Tibial nerve (tissue), 4 donors: Measurements from ENCODE around the gene SPTBN5. TPM values are rescaled to one million over a fixed set of nuclear protein-coding genes. Genes with fewer than 3 reads are reported as not detected.
A peak's percentile ranks its signal among the peaks of the same experiment; 100 is the strongest.

Source experiments
- DNase-seq, 2 donors: peaks; one replicate each; pipeline ENCODE4 v3.0.0-alpha.2; 2019; ENCODE audit warnings: low spot score in 2 of 2
- H3K27ac ChIP-seq, 4 donors: fragments of 200-600 bp; sonication (generic) in 3 of 4; one replicate each; pipeline ENCODE4 v1.5.1; 2017 to 2019; ENCODE audit warnings: mild to moderate bottlenecking in 1 of 4
- H3K27me3 ChIP-seq, 2 donors: fragments of 200-600 bp; sonication (generic) in 1 of 2; one replicate each; pipeline versions ENCODE4 v1.5.1 to v1.6.0; 2017 to 2019
- H3K36me3 ChIP-seq, 3 donors: fragments of 200-600 bp; sonication (generic); one replicate each; pipeline ENCODE4 v1.5.1; 2018 to 2019
- H3K4me1 ChIP-seq, 4 donors: fragments of 200-600 bp; sonication (generic) in 3 of 4; one replicate each; pipeline ENCODE4 v1.5.1; 2017 to 2019
- H3K4me3 ChIP-seq, 4 donors: fragments of 200-600 bp; sonication (generic) in 3 of 4; one replicate each; pipeline ENCODE4 v1.5.1; 2017 to 2019; ENCODE audit warnings: mild to moderate bottlenecking in 1 of 4, moderate library complexity in 1 of 4
- H3K9me3 ChIP-seq, 4 donors: fragments of 200-600 bp; sonication (generic) in 3 of 4; one replicate each; pipeline ENCODE4 v1.5.1; 2017 to 2019
- EP300 ChIP-seq, 2 donors: sonication (generic); formaldehyde crosslinking; IDR thresholded peaks; one replicate each; pipeline ENCODE4 v1.6.1; 2017; ENCODE audit warnings: antibody characterized with exemption in 2 of 2, mild to moderate bottlenecking in 1 of 2
- POLR2A ChIP-seq, 2 donors: fragments of 450-650 bp; IDR thresholded peaks; one replicate each; pipeline ENCODE4 v1.6.1; 2017; ENCODE audit warnings: antibody characterized with exemption in 2 of 2, mild to moderate bottlenecking in 2 of 2, moderate library complexity in 2 of 2
- WGBS, 2 donors: methylation state at CpG; one replicate each; pipeline ENCODE4 v1.1.5; 2018; 5-methylcytosine and 5-hydroxymethylcytosine counted together
- total RNA-seq, 4 donors: library from RNA; depleted of rRNA; stranded (reverse); fragments of >200 nt; gene quantifications; one replicate each; pipeline ENCODE4 v1.1.0, GENCODE V29; 2016
- TF ChIP-seq, protein P1 (sequence below), 5 experiments: fragments of 200-600 bp in 3 of 5; fragments of 450-650 bp in 2 of 5; sonication (generic) in 3 of 5; IDR thresholded peaks; one replicate each; pipeline ENCODE4 v1.5.1; 2016 to 2019; ENCODE audit warnings: antibody characterized with exemption in 5 of 5, mild to moderate bottlenecking in 3 of 5, moderate library complexity in 2 of 5

Gene SPTBN5
- total RNA-seq, 4 donors from 2014 or later = 16.5 to 34.5 (median 19.9) TPM

DNA sequence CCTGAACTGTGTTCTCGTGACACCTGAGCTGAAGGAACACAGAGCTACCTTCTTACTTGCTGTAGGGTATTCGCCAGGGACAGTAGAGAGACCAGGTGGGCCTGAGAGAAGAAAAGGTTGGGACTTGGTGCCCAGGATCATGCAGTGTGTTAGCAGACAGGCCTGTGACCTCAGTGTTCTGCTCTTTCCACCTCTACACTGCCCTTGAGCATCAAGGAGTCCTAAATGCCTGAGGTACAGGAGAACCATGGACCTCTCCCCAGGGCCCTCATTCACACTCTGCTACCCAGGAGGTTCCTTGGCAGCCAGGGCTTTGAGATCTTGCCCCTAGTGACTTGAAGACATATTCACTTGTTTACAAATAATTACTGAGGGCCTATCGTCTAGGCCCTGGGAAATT is 88.1 kb downstream of the SPTBN5 start:
- peaks cover 0 to 21% (median 0%) of the 10 kb centered on the region in 3 donors for H3K36me3 ChIP-seq
- peak overlapping the region in 2 of 4 donors; percentile 54 to 67 for H3K27ac ChIP-seq
- H3K9me3 ChIP-seq = no peaks in the 10 kb centered on the region
- DNase-seq = no peak
- TF ChIP-seq POLR2A (IDR thresholded peaks at IDR 0.05) = no peak
- no peak for TF ChIP-seq EP300 (IDR thresholded peaks at IDR 0.05)
- TF ChIP-seq, protein P1, sequence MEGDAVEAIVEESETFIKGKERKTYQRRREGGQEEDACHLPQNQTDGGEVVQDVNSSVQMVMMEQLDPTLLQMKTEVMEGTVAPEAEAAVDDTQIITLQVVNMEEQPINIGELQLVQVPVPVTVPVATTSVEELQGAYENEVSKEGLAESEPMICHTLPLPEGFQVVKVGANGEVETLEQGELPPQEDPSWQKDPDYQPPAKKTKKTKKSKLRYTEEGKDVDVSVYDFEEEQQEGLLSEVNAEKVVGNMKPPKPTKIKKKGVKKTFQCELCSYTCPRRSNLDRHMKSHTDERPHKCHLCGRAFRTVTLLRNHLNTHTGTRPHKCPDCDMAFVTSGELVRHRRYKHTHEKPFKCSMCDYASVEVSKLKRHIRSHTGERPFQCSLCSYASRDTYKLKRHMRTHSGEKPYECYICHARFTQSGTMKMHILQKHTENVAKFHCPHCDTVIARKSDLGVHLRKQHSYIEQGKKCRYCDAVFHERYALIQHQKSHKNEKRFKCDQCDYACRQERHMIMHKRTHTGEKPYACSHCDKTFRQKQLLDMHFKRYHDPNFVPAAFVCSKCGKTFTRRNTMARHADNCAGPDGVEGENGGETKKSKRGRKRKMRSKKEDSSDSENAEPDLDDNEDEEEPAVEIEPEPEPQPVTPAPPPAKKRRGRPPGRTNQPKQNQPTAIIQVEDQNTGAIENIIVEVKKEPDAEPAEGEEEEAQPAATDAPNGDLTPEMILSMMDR (IDR thresholded peaks at IDR 0.05) = no peak
- H3K27me3 ChIP-seq = no peaks in the 10 kb centered on the region
- no peak overlapping the region for H3K4me3 ChIP-seq
- WGBS, 2 donors = 69 to 75% methylated on average over 3 of the region's 3 CpGs
- peaks cover 0 to 30% (median 0%) of the 10 kb centered on the region in 4 donors for H3K4me1 ChIP-seq

DNA sequence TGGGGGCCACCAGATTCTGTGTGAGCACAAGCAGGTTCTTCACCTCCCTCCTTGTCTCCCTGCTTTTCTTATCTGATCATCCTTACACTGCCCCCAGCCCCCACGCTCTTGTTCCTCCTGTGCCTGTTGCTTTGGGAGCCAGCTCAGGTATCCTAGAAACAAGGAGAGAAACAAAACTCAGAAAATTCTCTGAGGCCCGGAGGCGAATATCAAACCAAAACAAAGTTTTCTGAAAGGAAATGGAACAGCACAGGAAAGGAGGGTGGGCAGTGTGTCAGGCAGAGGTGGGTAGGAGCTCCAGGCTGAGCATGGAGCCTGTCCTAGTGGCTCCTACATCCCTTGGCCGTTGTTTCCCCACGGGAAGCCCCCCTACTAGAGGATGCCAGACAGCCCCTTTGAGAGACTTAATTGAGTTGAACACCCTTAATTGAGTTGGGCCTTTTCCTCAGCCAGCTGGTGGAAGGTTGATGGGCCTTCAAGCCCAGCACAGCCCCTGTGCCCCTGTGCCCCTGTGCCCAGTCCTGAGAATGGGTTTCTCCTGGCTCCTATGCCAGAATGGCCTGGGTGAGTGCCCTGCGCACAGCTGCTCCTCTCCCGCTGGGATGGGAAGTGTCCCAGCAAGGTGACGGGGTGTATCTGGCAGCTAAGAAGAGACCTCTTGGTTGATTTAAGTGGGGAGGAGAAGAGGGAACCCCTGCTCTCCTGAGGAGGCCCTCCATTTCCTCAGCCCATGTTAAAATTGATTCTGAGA is 88.8 kb downstream of the SPTBN5 start:
- H3K4me3 ChIP-seq = no peak overlapping the region
- peaks cover 0 to 30% (median 0%) of the 10 kb centered on the region in 4 donors for H3K4me1 ChIP-seq
- no peak for DNase-seq
- H3K27ac ChIP-seq = peak overlapping the region in 2 of 4 donors; percentile 54 to 67
- WGBS, 2 donors = 70 to 75% methylated on average over 8 of the region's 8 CpGs
- H3K36me3 ChIP-seq = peaks cover 0 to 27% (median 0%) of the 10 kb centered on the region in 3 donors
- TF ChIP-seq EP300 (IDR thresholded peaks at IDR 0.05) = no peak
- TF ChIP-seq, protein P1 (IDR thresholded peaks at IDR 0.05) = no peak
- no peak for TF ChIP-seq POLR2A (IDR thresholded peaks at IDR 0.05)
- H3K9me3 ChIP-seq = no peaks in the 10 kb centered on the region
- H3K27me3 ChIP-seq = no peaks in the 10 kb centered on the region

DNA sequence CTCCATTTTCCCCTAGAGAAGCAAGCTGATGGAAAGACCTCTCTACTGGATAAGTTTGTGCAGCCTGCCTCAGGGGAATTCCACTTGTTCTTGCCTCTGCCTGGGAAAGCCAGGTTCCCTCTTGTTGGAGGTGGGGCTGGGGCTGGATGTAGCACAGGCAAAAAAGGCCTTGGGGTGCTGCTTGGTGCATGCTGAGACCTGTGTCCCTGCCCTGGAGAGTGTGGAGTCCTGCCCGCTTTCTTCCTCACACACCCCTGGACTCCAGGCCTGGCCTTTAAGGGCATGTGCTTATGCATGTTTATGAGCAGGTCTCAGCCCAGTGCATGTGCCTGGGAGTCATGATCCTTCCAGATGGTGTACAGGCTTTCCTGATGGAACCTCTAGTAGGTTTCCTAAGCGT is 89.5 kb downstream of the SPTBN5 start:
- 63 to 75% methylated on average over 2 of the region's 2 CpGs for WGBS, 2 donors
- H3K27ac ChIP-seq = peak overlapping the region in 2 of 4 donors; percentile 46 to 54

DNA sequence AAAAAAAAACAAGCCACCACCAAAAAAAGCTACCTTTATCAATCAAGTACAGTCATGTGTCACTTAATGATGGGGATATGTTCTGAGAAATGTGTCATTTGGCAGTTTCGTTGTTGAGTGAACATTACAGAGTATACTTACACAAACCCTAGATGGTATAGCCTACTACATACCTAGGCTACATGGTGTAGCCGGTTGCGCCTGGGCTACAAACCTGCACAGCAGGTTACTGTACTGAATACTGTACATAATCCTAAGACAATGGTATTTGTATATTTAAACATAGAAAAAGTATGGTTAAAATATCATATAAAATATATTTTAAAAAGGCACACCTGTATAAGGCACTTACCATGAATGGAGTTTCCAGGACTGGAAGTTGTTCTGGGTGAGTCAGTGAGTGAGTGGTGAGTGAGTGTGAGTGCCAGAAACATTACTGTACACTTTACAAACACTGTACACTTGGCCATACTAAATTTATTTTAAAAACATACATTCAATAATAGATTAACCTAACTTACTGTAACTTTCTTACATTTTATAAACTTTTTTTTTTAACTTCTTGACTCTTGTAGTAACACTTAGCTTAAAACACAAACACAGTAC is 91.9 kb downstream of the SPTBN5 start:
- H3K36me3 ChIP-seq = peaks cover 0 to 37% (median 0%) of the 10 kb centered on the region in 3 donors
- peak overlapping the region in 1 of 4 donors; percentile 29 for H3K27ac ChIP-seq
- no peaks in the 10 kb centered on the region for H3K27me3 ChIP-seq
- H3K4me1 ChIP-seq = peaks cover 0 to 43% (median 3%) of the 10 kb centered on the region in 4 donors
- WGBS, 2 donors = 92 to 99% methylated on average over 3 of the region's 3 CpGs
- H3K4me3 ChIP-seq = no peak overlapping the region
- no peaks in the 10 kb centered on the region for H3K9me3 ChIP-seq
- DNase-seq = no peak
- TF ChIP-seq EP300 (IDR thresholded peaks at IDR 0.05) = no peak

More for the DNA sequence above, 89.5 kb downstream of the SPTBN5 start:
- no peaks in the 10 kb centered on the region for H3K27me3 ChIP-seq
- no peaks in the 10 kb centered on the region for H3K9me3 ChIP-seq
- H3K4me3 ChIP-seq = no peak overlapping the region
- no peak for TF ChIP-seq POLR2A (IDR thresholded peaks at IDR 0.05)
- peaks cover 0 to 35% (median 0%) of the 10 kb centered on the region in 3 donors for H3K36me3 ChIP-seq
- DNase-seq = no peak
- H3K4me1 ChIP-seq = peaks cover 0 to 31% (median 0%) of the 10 kb centered on the region in 4 donors

DNA sequence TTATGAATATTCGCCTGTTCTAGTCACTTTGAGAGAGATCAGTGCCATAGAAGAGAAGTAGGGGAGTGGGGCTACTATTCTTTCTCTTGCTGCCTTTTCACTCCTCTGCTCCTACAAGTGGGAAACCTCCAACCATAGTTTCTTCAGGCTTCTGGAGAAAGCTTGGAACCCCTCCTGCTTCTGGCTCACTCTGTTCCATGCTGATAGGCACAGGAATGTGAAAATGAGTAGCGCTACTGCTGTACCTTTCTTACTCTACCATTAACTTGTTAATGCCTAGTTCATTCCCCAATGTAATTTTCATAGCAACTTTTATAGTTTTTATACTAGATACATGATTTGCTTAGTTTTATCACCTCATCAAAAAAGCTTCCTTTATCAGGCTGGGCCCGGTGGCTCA is 92.7 kb downstream of the SPTBN5 start:
- Histone ChIP-seq H3K27ac (peak overlapping the region in 1 of 4 donors; percentile 29), H3K4me1 (peaks cover 0 to 45% (median 10%) of the 10 kb centered on the region in 4 donors), H3K36me3 (peaks cover 0 to 37% (median 0%) of the 10 kb centered on the region in 3 donors), H3K4me3 (no peak overlapping the region), H3K27me3 (no peaks in the 10 kb centered on the region), H3K9me3 (no peaks in the 10 kb centered on the region)
- WGBS, 2 donors = 88 to 96% methylated on average over 3 of the region's 3 CpGs
- DNase-seq = no peak
- no peak for TF ChIP-seq EP300 (IDR thresholded peaks at IDR 0.05)

DNA sequence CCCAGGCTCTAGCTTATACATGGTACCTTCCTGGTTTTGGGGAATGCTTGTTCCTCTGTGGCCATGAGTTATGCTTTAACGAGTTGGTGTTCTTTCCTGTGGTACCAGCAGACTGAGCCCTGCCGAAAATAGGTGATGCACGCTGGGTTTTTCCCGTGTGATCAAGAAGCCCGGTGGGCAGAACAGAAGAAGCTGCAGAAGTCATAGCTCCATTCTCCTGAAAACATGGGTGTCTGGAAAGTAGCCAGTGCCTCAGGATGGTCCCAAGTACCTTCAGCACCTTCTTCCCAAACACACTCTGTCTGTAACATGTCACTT is 94.4 kb downstream of the SPTBN5 start:
- H3K4me1 ChIP-seq = peaks cover 0 to 48% (median 21%) of the 10 kb centered on the region in 4 donors
- no peak for DNase-seq
- peak overlapping the region in 1 of 4 donors; percentile 55 for H3K27ac ChIP-seq
- H3K4me3 ChIP-seq = no peak overlapping the region
- peaks cover 0 to 28% (median 0%) of the 10 kb centered on the region in 3 donors for H3K36me3 ChIP-seq
- 88 to 93% methylated on average over 5 of the region's 5 CpGs for WGBS, 2 donors
- no peaks in the 10 kb centered on the region for H3K27me3 ChIP-seq
- TF ChIP-seq, protein P1 (IDR thresholded peaks at IDR 0.05) = no peak
- TF ChIP-seq EP300 (IDR thresholded peaks at IDR 0.05) = no peak
- no peak for TF ChIP-seq POLR2A (IDR thresholded peaks at IDR 0.05)
- H3K9me3 ChIP-seq = no peaks in the 10 kb centered on the region
